ENCODE data around the gene C2orf49.

DNA sequence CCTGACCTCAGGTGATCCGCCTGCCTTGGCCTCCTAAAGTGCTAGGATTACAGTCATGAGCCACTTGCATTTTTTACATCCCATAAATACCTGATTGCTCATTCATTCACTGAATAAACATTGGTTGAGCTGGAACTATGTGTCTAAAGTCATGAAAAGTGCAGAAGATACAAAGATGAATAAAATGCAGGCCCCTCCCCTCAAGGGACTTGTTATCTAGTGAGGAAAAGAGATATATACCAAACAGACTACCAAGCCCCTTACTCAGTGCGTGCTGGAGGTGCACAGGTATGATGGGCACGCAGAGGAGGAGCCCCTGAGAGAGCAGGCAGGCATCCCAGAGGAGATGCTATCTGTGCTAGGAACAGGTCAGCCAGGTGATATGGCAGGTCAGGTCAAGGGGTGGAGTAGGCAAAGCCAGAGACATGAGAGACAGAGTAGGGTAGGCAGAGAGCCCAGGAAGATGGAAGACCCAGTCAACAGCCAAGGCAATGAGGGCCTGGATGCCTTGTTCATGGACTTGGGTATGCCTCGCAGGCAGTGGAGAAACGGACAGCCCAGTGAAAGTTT lies 53.8 kb downstream of the C2orf49 start:
- TF ChIP-seq, protein P1, sequence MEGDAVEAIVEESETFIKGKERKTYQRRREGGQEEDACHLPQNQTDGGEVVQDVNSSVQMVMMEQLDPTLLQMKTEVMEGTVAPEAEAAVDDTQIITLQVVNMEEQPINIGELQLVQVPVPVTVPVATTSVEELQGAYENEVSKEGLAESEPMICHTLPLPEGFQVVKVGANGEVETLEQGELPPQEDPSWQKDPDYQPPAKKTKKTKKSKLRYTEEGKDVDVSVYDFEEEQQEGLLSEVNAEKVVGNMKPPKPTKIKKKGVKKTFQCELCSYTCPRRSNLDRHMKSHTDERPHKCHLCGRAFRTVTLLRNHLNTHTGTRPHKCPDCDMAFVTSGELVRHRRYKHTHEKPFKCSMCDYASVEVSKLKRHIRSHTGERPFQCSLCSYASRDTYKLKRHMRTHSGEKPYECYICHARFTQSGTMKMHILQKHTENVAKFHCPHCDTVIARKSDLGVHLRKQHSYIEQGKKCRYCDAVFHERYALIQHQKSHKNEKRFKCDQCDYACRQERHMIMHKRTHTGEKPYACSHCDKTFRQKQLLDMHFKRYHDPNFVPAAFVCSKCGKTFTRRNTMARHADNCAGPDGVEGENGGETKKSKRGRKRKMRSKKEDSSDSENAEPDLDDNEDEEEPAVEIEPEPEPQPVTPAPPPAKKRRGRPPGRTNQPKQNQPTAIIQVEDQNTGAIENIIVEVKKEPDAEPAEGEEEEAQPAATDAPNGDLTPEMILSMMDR (IDR thresholded peaks at IDR 0.05) = no peak
- TF ChIP-seq POLR2A (IDR thresholded peaks at IDR 0.05; ENCODE audit: low read depth) = no peak

Measured in esophagus muscularis mucosa (tissue), 3 donors.